ENCODE data around the gene IGSF3.

GRCh38 chr1:116586741-116587143 lies 80.8 kb downstream of the IGSF3 start:
- TF ChIP-seq EP300 (IDR thresholded peaks at IDR 0.05), result no peak
- no peak for TF ChIP-seq CTCF (IDR thresholded peaks at IDR 0.05)

All from sigmoid colon (tissue), 4 donors.